OCI-LY3 (cell line): ENCODE measurements around the gene PHLDB1.

Source experiments
- CTCF ChIP-seq: fragments of 200-600, 300-600 bp; sonication (generic); IDR thresholded peaks from 2 replicates; pipeline ENCODE4 v1.5.1; 2014; ENCODE audit warnings: antibody characterized with exemption, low read length, low read depth
- EZH2phosphoT487 ChIP-seq: fragments of 200-600 bp; shearing (Covaris generic); IDR thresholded peaks from 2 replicates; pipeline ENCODE4 v1.6.1; 2018; ENCODE audit warnings: antibody characterized with exemption, mixed run types, low read depth

- TF ChIP-seq CTCF (no peak), EZH2phosphoT487 (no peak)
Observed at GRCh38 chr11:118572061-118572980, 35.1 kb upstream of the PHLDB1 start, which contains the start of gene ARCN1.
